Lung (tissue), 13 donors: Measurements from ENCODE around the gene ZNF714. TPM values are rescaled to one million over a fixed set of nuclear protein-coding genes. Genes with fewer than 3 reads are reported as not detected.

Experiments used
- ATAC-seq: fragments of 200-7000 bp; cut with Tn5 transposase; one replicate; pipeline ENCODE4 v1.9.1; 2020; ENCODE audit warnings: moderate number of reproducible peaks; ENCODE audit not compliant: insufficient read depth, low FRiP score
- DNase-seq, 3 donors: peaks; one replicate each; pipeline ENCODE4 v3.0.0-alpha.2; 2013 to 2017
- H3K27ac ChIP-seq, 2 donors: one replicate each; pipeline ENCODE4 v1.5.1; 2013; ENCODE audit warnings: mild to moderate bottlenecking in 2 of 2, moderate library complexity in 2 of 2, control low read depth in 1 of 2, inconsistent platforms in 1 of 2, low read depth in 1 of 2, low read length in 1 of 2
- H3K27me3 ChIP-seq, 3 donors: one replicate each; pipeline ENCODE4 v1.5.1; 2013; ENCODE audit warnings: low read length in 2 of 3; ENCODE audit not compliant: control insufficient read depth in 3 of 3, insufficient read depth in 3 of 3
- H3K36me3 ChIP-seq, 4 donors: one replicate each; pipeline ENCODE4 v1.5.1; 2013; ENCODE audit warnings: low read length in 4 of 4, mild to moderate bottlenecking in 1 of 4, moderate library complexity in 1 of 4; ENCODE audit not compliant: control insufficient read depth in 4 of 4, insufficient read depth in 4 of 4
- H3K4me1 ChIP-seq, 5 donors: one replicate each; pipeline ENCODE4 v1.5.1; 2013; ENCODE audit warnings: low read length in 5 of 5, mild to moderate bottlenecking in 2 of 5, moderate library complexity in 1 of 5; ENCODE audit not compliant: control insufficient read depth in 5 of 5, insufficient read depth in 5 of 5
- H3K4me3 ChIP-seq: one replicate; pipeline ENCODE4 v1.5.1; 2013; ENCODE audit warnings: mild to moderate bottlenecking, control low read depth, moderate library complexity
- H3K9ac ChIP-seq, 2 donors: one replicate each; pipeline ENCODE4 v1.5.1; 2013; ENCODE audit warnings: low read length in 2 of 2, control low read depth in 1 of 2; ENCODE audit not compliant: insufficient read depth in 1 of 2
- H3K9me3 ChIP-seq, 4 donors: one replicate each; pipeline ENCODE4 v1.5.1; 2013; ENCODE audit warnings: low read length in 3 of 4, mild to moderate bottlenecking in 1 of 4, moderate library complexity in 1 of 4; ENCODE audit not compliant: control insufficient read depth in 4 of 4, insufficient read depth in 3 of 4
- WGBS, 2 donors: extraction: QIAGEN DNeasy Blood & Tissue Kit; methylation state at CpG; one replicate each; pipeline ENCODE4 v1.1.7; 2013; 5-methylcytosine and 5-hydroxymethylcytosine counted together
- polyA plus RNA-seq, 2 donors: library from polyadenylated mRNA; stranded (reverse); fragments of 200-250 nt; gene quantifications; one replicate each; pipeline ENCODE4 v1.2.1, GENCODE V29; 2013
- small RNA-seq: library from RNA; depleted of rRNA; stranded (forward); fragments of <200 nt; gene quantifications from one replicate; pipeline ENCODE3, GENCODE V24; 2014; ENCODE audit warnings: low replicate concordance
- total RNA-seq, 2 donors: library from RNA; depleted of rRNA in 1 of 2; stranded (reverse); fragments of >200 nt in 1 of 2; gene quantifications; one replicate each; pipeline ENCODE4 v1.2.1, GENCODE V29; 2014 to 2021
- TF ChIP-seq, protein P1 (sequence below): IDR thresholded peaks from 2 replicates; pipeline ENCODE4 v1.5.1; 2012; ENCODE audit warnings: mild to moderate bottlenecking; ENCODE audit errors: control extremely low read depth, extremely low read depth
- donor health status: control.
- donor health status: control.
- donor health status: Bipolar disorder and iron deficiency.
- donor health status: healthy.
- donor health status: DM: yes; HTN: yes; CAD: no.

ZNF714 gene
- total and polyA plus RNA-seq, 4 donors = 1.2 to 25.0 (median 7.8) TPM

DNA sequence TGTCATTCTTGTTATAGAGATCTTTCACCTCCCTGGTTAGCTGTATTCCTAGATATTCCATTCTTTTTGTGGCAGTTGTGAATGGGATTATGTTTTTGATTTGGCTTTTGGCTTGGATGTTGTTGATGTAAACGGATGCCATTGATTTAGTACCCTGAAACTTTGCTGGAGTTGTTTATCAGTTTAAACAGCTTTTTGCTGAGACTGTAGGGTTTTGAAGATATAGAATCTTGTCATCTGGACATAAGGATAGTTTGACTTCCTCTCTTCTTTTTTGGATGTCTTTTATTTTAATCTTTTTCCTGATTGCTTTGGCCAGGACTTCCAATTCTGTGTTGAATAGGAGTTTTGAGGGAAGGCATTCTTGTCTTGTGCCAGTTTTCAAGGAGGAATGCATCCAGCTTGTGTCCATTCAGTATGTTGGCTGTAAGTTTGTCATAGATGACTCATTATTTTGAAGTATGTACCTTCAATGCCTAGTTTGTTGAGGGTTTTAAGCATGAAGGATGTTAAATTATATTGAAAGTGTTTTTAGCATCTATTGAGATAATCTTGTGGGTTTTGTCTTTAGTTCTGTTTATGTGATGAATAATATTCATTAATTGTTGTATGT lies 76.6 kb downstream of the ZNF714 start:
- Histone ChIP-seq H3K27ac (no peak overlapping the region), H3K4me1 (peaks cover 0 to 3% (median 0%) of the 10 kb centered on the region in 5 donors), H3K4me3 (no peak overlapping the region), H3K9ac (no peak overlapping the region), H3K36me3 (peaks cover 3 to 11% (median 7%) of the 10 kb centered on the region in 4 donors), H3K27me3 (no peaks in the 10 kb centered on the region), H3K9me3 (peaks cover 0 to 9% (median 0%) of the 10 kb centered on the region in 4 donors)
- 92% methylated on average over 1 of the region's 1 CpG for WGBS, 2 donors
- ATAC-seq (no peak), DNase-seq (no peak)
- TF ChIP-seq, protein P1, sequence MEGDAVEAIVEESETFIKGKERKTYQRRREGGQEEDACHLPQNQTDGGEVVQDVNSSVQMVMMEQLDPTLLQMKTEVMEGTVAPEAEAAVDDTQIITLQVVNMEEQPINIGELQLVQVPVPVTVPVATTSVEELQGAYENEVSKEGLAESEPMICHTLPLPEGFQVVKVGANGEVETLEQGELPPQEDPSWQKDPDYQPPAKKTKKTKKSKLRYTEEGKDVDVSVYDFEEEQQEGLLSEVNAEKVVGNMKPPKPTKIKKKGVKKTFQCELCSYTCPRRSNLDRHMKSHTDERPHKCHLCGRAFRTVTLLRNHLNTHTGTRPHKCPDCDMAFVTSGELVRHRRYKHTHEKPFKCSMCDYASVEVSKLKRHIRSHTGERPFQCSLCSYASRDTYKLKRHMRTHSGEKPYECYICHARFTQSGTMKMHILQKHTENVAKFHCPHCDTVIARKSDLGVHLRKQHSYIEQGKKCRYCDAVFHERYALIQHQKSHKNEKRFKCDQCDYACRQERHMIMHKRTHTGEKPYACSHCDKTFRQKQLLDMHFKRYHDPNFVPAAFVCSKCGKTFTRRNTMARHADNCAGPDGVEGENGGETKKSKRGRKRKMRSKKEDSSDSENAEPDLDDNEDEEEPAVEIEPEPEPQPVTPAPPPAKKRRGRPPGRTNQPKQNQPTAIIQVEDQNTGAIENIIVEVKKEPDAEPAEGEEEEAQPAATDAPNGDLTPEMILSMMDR = no peak

DNA sequence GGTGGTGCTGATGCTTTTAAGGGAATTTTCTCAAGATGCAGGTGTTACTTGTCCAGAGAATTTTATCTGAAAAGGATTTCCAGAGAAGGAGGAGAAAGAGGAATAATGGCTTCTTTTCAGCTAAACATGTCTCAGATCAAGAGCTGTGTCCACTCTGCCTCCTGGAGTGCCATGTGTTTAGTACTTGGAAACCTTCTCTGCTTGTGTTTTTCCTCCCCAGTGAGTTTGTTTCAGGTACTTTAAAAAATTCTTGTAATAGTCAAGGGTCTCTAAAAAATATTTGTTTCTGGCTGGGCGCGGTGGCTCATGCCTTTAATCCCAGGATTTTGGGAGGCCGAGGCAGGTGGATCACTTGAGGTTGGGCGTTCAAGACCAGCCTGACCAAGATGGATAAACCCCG lies 82.5 kb downstream of the ZNF714 start:
- Histone ChIP-seq H3K27me3 (no peaks in the 10 kb centered on the region), H3K27ac (no peak overlapping the region), H3K9me3 (peaks cover 0 to 7% (median 0%) of the 10 kb centered on the region in 4 donors), H3K36me3 (peaks cover 3 to 20% (median 8%) of the 10 kb centered on the region in 4 donors), H3K4me3 (no peak overlapping the region), H3K4me1 (peaks cover 0 to 3% (median 0%) of the 10 kb centered on the region in 5 donors), H3K9ac (no peak overlapping the region)
- no peak for DNase-seq
- 79 to 89% methylated on average over 5 of the region's 5 CpGs for WGBS, 2 donors
- TF ChIP-seq, protein P1 = no peak
- no peak for ATAC-seq

DNA sequence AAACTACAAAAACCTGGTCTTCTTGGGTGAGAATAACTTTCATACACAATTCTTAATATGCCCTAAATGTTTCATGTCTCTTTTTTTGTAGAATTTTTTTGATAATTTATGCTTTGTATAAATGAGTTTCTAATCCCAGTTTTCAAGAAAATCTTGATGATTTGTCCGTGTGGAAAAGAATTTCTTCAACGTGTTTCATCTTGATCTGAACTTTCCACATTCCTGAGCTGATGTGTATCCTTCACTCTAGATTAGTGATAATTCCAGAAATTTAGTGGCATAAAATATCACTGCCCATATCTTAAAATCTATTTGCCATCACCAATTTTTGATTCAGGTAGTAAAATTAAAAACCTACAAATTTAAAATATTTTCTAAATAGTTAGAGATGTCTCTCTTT lies 84.4 kb downstream of the ZNF714 start:
- DNase-seq (no peak), ATAC-seq (no peak)
- Histone ChIP-seq H3K27ac (no peak overlapping the region), H3K9me3 (peaks cover 0 to 7% (median 0%) of the 10 kb centered on the region in 4 donors), H3K9ac (no peak overlapping the region), H3K27me3 (no peaks in the 10 kb centered on the region), H3K36me3 (peaks cover 3 to 25% (median 10%) of the 10 kb centered on the region in 4 donors), H3K4me1 (no peaks in the 10 kb centered on the region), H3K4me3 (no peak overlapping the region)
- 79 to 92% methylated on average over 2 of the region's 2 CpGs for WGBS, 2 donors
- TF ChIP-seq, protein P1 = no peak

Small RNAs within 50 kb of the gene (small RNA-seq; reads per million reads assigned to genes)
- 0.06 reads per million for gene RNA5SP469

Other genes with a start within 250 kb of the ZNF714 start
- 10 to 100 TPM in 1 of 2 donors, 1 to 10 TPM in 1; 6.0 to 23.0 TPM for gene ZNF85, start 159.0 kb upstream of the ZNF714 start, total RNA-seq
- 1 to 10 TPM; 2.6 to 4.7 TPM for gene ZNF85, start 159.0 kb upstream of the ZNF714 start, polyA plus RNA-seq
- 10 to 100 TPM; 14.5 to 17.2 TPM for gene ZNF430, start 61.5 kb upstream of the ZNF714 start, total RNA-seq
- gene ZNF430, start 61.5 kb upstream of the ZNF714 start, polyA plus RNA-seq = 1 to 10 TPM; 2.8 to 3.2 TPM
- 10 to 100 TPM; 19.4 to 36.2 TPM for gene ZNF431, start 59.8 kb downstream of the ZNF714 start, total RNA-seq
- gene ZNF431, start 59.8 kb downstream of the ZNF714 start, polyA plus RNA-seq = 10 to 100 TPM in 1 of 2 donors, 1 to 10 TPM in 1; 3.5 to 19.5 TPM
- 10 to 100 TPM; 11.7 to 34.0 TPM for gene ZNF708, start 247.2 kb downstream of the ZNF714 start, total RNA-seq
- gene ZNF708, start 247.2 kb downstream of the ZNF714 start, polyA plus RNA-seq = 1 to 10 TPM; 2.6 to 6.2 TPM